GM21723 (cell line): Measurements from ENCODE around the gene ZNF526.
A peak's percentile ranks its signal among the peaks of the same experiment; 100 is the strongest.

Source experiments
- ATAC-seq: cut with Tn5 transposase; IDR thresholded peaks from one replicate; pipeline ENCODE4 v1.9.1; 2021; ENCODE audit warnings: mild to moderate bottlenecking, moderate library complexity; ENCODE audit not compliant: unreplicated experiment

The ZNF526 gene

DNA sequence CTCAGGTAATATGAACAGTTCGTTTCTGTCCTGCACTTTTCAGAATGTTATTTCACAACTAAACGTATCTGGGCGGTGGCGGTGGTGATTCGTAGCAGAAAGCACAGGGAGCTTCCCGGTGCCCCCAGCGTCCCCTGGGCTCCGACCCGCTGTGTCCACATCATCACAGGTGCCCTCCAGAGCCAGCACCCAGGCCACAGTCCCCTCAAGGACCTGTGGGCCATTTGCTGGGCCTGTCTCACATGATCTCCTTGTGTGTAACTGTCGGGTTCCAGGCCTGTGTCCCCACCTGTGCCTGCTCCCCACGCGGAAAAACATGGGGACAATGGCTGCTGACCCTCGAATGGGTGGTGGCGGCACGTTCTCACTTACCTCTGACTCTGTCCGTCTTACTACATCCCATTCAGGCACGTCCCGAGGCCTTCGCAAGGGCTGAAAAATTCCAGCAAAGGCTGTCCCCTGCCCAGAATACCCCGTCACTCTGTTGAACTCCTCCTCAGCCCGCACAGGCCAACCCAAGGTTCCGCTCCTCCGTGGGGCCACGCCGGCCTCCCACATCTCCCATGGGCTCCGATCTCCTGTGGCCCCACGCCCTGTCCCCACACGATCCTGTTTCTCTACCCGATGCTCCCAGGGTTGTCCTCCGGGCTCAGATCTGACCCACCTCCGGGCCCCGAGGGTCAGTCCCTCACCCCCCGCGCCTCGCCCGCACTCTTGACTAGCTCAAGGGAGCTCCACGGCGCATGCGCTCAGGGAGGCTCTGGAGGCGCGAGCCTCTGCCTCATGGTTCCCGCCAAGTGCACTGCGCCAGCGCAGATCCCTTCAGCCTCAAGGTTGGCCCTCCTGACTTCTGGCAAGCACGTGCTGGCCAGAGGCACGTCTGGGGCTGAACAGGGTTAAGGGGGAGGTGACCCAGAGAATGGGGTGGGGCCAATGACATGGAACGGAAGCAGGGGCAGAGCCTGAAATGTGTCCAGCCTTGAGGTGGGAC is 23.8 kb upstream of the ZNF526 start:
- ATAC-seq: no peak

DNA sequence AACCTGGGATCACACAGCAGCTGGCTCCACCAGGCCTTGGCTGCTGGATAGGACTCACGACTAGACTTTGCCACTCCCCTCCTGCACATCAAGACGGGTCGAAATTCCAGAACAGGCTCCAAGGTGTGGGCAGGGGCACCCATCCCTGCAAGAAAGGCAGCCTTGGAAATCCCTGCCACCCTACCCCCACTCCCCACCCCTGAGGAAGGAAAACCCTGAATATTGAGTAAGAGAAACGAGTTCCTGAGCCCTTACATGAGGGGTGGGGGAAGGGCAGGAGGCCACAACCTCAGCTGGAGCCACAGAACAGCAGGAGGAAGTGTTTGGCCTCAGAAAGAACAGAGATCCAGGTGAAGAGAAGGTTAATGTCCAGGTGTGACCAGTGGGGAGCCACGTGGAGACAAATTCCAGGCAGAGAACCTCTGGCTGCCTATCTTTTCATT is 22.7 kb upstream of the ZNF526 start:
- no peak for ATAC-seq

DNA sequence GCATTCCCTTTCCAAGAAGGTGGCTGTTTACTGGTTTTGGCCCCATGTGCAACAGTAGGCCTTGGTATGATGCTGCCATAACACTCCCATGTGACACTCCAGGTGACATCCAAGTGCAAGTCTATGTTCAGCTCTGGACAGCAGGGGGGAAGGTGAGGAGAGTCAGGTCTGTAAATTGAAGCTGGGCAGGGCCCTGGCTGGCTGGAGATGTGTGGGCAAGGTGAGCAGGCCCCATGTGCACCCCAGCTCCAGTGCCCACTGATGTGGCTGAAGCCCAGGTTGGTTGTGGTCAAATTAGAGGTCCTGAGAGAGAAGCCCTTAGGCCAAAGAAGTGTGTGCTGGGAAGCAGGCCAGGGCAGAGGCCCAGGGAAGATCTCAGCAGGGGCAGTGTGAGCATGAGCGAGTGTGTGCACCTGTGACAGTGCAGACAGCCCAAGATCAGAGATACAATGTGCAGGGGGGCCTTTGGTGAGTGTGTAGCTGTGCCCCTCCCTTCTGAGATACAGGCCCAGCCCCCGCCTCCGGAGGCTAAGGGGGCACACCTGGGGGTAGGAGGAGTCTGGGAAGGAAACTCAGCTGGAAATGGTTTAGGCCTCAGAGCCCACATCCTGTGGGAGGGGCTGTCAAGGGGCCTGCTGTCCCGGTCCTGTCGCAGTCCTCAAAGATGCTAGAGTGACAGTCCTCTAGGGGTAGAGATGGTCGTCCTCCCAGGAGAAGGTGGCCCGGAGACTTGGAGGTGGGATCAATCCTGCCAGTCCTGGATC is 21.3 kb upstream of the ZNF526 start:
- ATAC-seq: peak; percentile 42

DNA sequence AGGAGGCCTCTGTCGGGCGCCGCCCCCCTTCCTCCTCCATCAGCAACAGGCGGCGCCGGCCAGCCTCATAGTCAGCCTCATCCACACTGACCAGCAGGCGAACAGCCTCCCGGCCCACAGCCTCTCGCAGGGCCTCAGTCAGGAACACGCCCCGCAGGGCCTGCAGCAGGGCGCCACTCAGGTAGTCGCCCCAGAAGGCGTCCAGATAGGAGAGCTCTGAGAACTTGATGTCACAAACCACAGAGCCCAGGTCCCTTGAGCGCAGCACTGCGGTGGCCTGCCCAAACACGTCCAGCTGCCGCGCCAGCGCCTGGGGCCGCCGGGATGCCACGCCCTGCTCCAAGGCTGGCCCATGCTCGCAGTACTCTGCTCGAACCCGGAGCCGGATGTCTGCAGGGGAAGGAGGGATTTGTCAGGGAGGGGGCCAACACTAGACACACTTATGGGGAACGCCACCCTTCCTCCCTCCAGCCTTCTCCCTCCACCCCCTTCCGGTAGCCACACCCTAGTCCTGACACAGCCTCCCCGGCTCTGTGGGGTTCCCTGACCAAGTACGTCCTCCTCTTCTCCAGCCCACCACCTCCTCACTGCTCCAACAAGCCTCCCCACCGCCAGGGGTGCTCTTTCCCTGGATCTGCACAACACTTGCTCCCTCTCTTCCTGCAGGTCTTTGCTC is 20.5 kb upstream of the ZNF526 start:
- ATAC-seq: peak; percentile 29

DNA sequence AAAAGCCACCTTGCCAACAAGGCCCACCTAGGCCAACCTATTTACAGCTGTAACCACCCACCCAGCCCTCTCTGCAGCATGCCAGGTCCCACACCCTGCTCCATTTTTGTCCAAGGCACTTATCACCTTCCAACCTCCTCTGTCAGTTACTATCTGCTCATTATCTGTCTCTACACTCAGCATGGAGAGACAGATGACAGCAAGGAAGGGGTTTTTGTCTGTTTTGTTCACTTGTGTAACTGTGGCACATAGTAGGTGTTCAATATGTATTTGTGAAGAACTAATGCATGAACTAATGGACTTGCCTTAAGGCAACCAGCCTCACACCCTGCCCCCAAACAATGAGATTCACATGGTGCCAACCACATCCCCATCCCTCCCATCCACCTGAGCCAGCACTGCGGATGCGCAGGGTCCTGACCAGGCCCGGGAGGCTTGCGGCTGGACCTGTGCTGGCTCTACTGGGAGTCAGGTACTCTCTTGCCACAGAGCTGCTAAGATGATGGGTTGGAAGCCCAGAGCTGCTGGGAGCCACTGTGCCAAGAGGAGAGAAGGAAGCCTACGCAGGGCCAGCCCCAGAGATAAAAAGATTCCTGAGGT is 19.9 kb upstream of the ZNF526 start:
- peak; percentile 2 for ATAC-seq

DNA sequence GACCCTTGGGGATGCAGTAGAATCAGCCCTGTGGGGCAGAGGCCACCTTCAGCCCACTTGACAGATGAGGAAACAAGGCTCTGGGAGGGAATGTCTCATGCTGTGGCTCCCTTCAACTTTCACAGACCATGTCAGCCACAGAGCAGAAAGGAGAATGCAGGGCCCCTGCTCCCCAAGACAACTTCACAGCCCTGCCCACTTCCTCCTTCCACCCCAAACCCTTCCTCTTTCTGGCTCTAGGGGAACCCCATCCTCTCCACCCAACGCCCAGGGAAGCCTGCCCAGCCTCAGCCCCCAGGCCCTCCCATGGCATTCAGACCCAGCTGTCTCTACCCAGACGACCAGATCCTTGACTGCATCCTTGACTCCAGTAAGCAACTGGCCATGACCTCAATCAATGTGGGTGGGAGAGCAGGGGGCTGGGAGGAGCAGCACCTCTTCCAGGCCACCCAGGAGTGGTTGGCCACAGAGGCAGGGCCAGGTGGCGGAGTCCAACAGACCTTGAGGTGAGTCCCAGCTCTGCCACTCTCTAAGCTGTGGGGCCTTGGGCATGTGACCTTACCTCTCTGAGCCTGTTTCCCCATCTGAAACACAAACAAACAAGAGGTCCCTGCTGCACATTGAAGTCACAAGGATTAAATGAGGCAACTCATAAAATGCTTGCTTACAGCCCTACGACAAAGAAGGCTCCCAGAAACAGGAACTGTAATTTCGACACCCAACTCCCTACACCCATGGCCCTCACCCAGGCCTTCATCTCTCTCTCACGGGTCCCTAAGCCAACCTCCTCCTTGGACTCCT is 18.4 kb upstream of the ZNF526 start:
- no peak for ATAC-seq

DNA sequence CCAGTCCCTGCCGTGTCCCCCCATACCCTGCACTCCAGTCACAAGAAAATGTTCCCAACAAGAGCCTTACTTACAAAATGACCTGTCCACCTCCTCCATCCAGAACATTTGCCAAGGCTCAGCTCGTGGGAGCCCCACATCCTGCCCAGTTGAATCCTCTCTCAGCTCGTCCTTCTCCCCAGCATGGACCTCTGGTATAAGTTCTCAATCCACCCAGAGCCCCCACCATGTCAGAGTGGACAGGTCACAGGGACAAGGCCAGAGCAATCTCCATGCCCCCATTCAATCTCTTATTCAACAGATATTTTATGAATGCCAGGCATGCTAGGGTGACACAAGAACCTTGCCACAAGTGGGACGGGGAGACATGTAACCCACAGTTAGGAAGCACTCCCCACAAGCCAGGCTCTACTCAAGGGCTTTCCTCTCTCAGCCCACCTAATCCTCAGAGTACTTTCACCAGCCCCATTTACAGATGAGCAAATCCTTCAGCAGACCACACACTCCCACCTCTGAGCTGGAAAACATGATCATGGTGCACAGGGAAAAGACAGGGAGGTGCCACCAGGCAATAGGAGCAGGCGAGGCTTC is 17.7 kb upstream of the ZNF526 start:
- no peak for ATAC-seq

DNA sequence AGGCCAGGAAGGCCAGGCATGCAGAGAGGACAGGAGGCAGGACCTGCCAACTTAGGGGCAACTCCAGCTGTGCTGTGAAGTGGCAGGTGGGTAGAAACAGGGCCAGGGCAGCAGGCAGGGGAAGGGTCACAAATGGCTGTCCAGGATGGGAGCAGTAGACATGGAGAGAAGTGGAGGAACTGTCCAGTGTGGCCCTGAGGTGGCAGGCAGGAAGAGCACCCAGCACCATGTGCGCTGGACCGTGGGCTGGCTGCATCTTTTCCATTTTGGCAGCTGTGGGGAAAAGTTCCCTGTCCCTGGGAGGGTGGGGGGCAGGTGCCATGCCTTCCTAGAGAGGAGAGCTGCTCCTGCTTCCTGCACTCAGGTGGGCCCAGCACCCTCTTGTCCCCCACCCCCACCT is 16.4 kb upstream of the ZNF526 start:
- no peak for ATAC-seq

DNA sequence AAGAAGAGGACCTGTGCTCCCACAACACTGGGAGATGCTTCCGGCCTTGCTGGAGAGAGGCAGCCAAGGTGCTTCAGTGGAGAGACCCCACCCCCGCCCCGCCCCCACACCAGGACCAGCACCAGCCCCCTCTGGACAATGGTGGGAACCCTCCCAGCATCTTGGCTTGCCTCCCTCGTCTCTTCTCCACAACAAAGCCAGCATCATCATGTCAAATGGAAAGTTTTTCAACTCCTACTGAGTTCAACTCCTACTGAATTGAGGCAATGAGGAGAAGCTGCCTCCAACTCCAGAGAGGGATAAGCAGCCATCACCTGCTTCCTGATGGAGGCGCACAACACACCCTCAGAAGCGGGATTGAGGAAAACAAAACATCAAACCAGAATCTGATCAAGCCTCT is 15.4 kb upstream of the ZNF526 start:
- ATAC-seq: no peak

DNA sequence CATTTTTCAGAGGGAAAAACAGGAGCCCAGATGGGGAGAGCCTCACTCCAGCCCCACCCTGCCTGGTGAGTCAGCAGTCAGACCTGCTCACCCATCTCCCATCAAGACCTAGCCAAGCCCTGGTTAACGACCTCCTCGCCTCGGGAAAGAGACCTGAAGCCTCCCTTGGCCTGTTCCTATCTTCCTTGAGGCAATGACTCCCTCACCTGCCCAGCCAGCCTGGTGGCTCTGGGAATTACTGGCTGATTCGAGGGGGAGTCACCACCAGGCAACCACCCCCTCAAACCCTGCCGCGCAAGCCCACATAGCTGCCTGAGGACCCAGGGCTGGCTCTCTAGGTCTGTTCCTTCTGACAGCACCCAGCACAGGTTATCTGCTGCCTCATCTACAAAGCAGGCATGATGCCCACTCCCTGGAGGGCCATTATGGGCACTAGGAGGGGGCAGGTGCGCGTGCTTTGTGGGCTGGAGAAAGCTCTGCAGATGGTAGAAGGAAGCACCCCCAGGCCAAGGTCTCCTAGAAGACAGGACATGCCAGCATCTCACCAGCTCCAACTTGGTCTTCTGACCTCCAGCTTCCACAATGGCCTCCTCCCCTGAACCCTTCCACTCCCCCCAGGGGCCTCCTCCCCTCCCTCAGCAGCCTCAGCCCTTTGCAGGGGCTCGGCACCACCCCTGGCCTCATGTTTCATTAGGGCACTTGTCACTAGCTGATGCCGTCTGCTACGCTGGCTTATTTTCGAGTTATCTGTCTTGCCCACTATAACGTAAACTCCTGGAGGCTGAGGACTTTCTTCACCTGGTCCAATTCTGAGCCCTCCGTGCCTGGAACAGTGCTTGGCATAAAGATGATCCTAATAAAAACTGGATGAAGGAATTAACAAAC is 13.0 kb upstream of the ZNF526 start:
- ATAC-seq: no peak

DNA sequence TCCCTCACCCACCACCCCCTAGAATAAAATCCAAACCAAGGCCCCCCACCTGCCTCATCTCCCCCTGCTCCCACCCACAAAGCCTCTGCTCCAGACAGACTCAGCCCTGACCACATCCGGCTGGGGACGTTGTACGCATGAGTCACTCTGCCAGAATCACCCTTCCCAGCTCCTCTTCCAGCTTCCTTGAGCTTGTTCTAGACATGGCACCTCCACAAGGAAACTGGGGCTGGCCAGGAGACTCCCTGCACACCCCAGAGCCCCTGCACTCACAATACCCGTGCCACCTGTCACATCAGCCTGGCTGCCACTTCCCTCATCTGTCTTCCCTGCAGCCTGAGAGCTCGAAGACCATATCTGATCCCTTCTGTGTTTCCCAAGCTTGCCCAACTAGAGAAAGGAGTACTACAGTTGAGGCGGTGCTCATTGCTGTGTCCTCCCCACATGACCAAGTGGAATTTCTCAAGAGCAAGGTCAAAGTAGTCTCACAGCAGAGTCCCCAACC is 12.3 kb upstream of the ZNF526 start:
- ATAC-seq: no peak

DNA sequence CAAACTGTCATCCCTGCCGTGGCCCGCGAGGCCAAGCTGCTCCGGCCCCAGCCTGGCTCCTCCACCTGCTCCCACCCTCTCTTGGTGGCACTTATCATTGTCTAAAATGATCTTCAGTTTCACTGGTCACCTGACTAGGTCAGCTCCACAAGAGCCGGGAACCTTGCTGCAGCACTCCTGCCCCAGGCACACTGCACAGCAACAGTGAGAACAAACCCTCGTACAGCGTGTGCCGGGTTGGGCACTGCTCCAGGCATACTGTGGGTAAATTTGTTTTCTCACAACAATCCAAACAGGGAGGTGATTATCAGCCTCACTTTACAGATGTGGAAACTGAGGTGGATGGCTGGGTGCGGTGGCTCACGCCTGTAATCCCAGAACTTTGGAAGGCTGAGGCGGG is 11.5 kb upstream of the ZNF526 start:
- ATAC-seq: no peak

DNA sequence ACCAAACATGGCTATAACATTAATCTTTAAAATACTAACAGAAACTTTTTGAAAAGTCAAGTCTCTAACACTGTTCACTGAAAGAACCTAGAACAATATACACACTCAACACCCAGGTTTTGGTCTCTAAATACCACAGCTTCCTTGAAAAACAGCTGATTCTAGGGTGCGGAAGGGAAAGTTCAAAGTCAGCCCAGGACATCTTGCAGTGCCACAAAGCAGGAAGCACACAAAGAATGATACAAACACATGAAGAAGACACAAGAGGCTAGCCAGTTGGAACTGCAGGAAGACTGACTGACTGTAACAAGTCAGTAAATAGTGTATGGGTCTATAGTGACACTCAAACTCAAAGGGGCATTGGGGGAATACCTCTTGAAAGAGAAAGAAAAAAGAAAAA is 7.2 kb upstream of the ZNF526 start:
- no peak for ATAC-seq

DNA sequence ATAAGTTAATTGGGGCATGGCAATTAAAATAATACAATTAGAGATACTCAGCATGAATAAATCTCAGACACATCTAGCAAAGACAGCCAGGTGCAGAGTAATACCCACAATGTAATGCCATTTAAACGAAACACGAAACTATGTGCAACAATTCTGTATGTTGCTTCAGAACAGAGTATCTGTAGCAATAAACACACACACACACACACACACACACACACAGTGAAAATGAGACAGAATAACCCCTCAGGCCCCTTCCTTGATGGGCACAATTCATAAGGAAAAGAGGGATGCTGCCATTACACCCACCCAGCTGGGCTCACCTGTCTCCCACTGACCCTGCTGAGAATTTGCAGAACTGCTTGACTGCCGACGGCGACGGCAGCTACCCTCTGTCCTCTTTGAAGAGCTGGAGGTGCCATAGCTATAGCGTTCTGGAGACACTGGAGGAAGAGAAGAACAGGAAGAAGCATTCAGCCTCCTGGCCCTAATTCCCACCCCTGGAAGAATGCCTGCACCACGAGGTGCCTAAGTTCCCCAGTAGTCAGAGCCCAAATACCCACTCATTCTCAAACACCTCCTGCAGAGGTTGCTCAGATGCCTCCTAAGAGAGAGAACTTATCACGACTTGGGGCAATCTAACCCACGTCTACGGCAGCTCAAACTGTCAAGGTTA is 5.2 kb upstream of the ZNF526 start:
- no peak for ATAC-seq

DNA sequence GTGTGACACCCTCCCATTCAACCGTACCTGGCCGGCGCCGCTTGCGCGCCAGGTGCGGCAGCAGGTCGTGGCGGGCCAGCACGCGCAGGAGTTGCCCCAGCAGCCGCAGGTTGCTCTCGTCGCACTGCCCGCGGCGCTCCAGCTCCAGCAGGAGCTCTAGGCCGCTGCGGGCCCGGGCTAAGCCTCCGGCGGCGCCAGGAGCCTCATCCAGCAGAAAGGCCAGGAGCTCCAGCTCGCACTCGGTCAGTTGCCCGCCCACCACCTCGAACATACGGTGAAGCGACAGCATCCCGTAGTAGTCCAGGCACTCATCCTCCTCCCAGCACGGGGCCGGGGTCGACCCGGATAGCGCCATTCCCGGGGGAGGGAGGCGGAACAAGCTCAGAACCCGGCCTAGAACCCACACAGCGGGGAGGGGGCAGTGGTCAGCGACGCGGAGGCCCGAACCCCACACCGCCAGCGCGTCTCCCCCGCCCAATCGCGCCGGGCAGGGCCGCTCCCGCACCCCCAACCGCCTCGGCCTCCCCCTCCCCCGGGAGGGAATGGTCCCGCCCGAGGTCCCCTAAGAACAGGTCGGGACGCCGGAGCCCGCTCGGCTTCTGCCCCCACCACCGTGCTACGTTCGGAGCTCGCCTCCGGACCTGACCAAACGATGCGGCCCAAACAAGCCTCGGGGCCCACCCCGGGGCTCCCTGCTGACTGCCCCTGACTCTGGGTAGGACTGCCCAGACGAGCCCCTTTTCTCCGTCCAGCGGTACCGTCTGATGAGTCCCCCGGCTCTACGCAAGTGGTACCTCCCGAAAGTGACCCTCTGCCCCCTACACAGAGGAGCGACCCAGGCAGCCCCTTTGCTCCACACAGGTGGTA is 3.2 kb upstream of the ZNF526 start:
- peak; percentile 15 for ATAC-seq

DNA sequence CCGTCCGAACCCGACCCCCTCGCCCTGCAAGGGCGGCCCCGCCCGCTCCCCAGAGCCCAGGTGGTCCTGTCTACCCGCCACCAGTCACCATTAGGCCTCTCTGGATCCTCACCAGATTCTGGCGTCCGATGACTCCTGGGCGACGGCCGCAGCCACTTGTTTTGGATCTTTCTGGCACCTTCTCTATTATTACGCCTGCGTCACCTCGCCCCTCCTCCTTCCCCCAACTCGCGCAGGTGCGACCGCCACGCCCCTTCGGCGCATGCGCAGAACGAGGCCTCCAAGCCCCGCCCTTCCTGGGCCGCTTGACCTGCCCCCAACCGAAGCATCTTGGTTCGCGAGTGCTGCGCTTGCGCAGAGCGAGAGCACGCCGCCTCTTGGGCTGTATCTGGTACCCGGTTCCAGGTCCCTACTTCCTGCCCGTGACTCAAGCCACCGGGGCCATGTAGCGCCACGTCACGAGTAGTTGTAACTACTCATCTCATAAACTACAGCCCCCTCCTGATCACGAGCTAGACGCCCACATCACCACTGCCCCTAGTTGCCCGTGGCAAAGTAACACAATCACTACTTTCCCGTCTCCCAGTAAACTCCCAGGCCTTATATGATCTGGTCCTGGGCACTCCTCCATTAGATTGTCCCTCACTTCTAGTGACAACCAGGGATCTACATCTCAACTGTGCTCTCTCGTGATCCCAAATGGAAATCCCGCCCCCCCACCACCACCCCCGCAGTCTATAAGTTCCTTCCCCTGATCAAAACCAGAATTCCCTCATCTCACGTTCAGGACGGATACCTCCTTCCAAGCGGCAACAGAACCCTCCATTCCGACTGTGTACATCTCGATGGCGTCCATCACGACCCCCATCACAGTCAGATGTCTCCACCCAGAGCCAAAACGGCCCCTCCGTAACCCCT is 2.3 kb upstream of the ZNF526 start, which contains the start of gene DEDD2:
Gene DEDD2 (minus strand): TSS at position 158 of the 918 bp plus-strand sequence. CDS start 670 bp downstream, outside the sequence.
- ATAC-seq: peak; percentile 58
